Retina (tissue), 1 donor: ENCODE data around the gene NSUN6.

Experiments
- DNase-seq: peaks from one replicate; pipeline ENCODE4 v3.0.0-alpha.2; 2016

NSUN6 gene

GRCh38 chr10:18497806-18498369, 153.5 kb downstream of the NSUN6 start:
- no peak for DNase-seq
